DND-41 (cell line): ENCODE data around the gene ERH.

Source experiments
- ATAC-seq: fragments of 200-7000 bp; cut with Tn5 transposase; 3 replicates; pipeline ENCODE4 v1.9.1; 2021; ENCODE audit warnings: low read depth; ENCODE audit not compliant: insufficient read depth
- DNase-seq: peaks from one replicate; pipeline ENCODE4 v3.0.0-alpha.2; 2020
- H2AFZ ChIP-seq: 2 replicates; pipeline ENCODE4 v1.6.0; 2012; ENCODE audit warnings: low read depth, low read length
- H3K27ac ChIP-seq: 2 replicates; pipeline ENCODE4 v1.5.1; 2012; ENCODE audit warnings: low read length, inconsistent platforms
- H3K27me3 ChIP-seq: fragments of 200-600 bp; sonication (generic); 2 replicates; pipeline ENCODE4 v1.6.0; 2012; ENCODE audit warnings: low read length, mild to moderate bottlenecking, inconsistent platforms; ENCODE audit not compliant: insufficient read depth, poor library complexity
- H3K36me3 ChIP-seq: 2 replicates; pipeline ENCODE4 v1.5.1; 2012; ENCODE audit warnings: low read length, inconsistent platforms; ENCODE audit not compliant: insufficient read depth
- H3K4me1 ChIP-seq: 2 replicates; pipeline ENCODE4 v1.5.1; 2012; ENCODE audit warnings: mild to moderate bottlenecking, low read length; ENCODE audit not compliant: insufficient read depth
- H3K4me2 ChIP-seq: 2 replicates; pipeline ENCODE4 v1.6.0; 2012; ENCODE audit warnings: mild to moderate bottlenecking, moderate library complexity, low read length, inconsistent platforms; ENCODE audit not compliant: insufficient read depth
- H3K4me3 ChIP-seq, 2 experiments: fragments of 200-600 bp in 1 of 2; shearing (Covaris generic) in 1 of 2; 2 replicates each; pipeline ENCODE4 v1.5.1; 2012 to 2016; ENCODE audit warnings: inconsistent platforms in 2 of 2, low read length in 2 of 2, mild to moderate bottlenecking in 2 of 2, low read depth in 1 of 2, moderate library complexity in 1 of 2
- H3K79me2 ChIP-seq: 2 replicates; pipeline ENCODE4 v1.6.0; 2012; ENCODE audit warnings: low read length, inconsistent platforms; ENCODE audit not compliant: insufficient read depth
- H3K9ac ChIP-seq: 2 replicates; pipeline ENCODE4 v1.6.0; 2012; ENCODE audit warnings: low read depth, mild to moderate bottlenecking, inconsistent platforms, low read length, moderate library complexity
- H3K9me3 ChIP-seq: 2 replicates; pipeline ENCODE4 v1.5.1; 2012; ENCODE audit warnings: low read length, moderate library complexity, mild to moderate bottlenecking, inconsistent platforms; ENCODE audit not compliant: insufficient read depth, severe bottlenecking
- H4K20me1 ChIP-seq: 2 replicates; pipeline ENCODE4 v1.6.0; 2012; ENCODE audit warnings: low read length; ENCODE audit not compliant: insufficient read depth
- CTCF ChIP-seq: IDR thresholded peaks from 2 replicates; pipeline ENCODE4 v1.5.1; 2012; ENCODE audit warnings: borderline replicate concordance, low read length, moderate library complexity, mild to moderate bottlenecking; ENCODE audit not compliant: poor library complexity, severe bottlenecking; ENCODE audit errors: extremely low read depth
- EZH2 ChIP-seq: IDR thresholded peaks from 3 replicates; pipeline ENCODE4 v1.6.1; 2012; ENCODE audit warnings: borderline replicate concordance, low read depth, mild to moderate bottlenecking, moderate library complexity, low read length, inconsistent platforms; ENCODE audit not compliant: severe bottlenecking

ERH gene

GRCh38 chr14:69333791-69334337, 64.2 kb downstream of the ERH start:
- Histone ChIP-seq H3K4me2 (no peak overlapping the region), H3K4me3 (no peak overlapping the region), H4K20me1 (0 out of 2 replicates have a peak, but pooled peaks cover 3% of the 10 kb centered on the region), H3K9me3 (no peaks in the 10 kb centered on the region), H3K27ac (no peak overlapping the region), H3K4me1 (no peaks in the 10 kb centered on the region), H3K36me3 (no peaks in the 10 kb centered on the region), H3K79me2 (no peaks in the 10 kb centered on the region), H3K27me3 (peaks cover 3% of the 10 kb centered on the region), H2AFZ (no peak overlapping the region), H3K9ac (no peak overlapping the region)
- DNase-seq = no peak
- ATAC-seq = no peak
- TF ChIP-seq CTCF (no peak), EZH2 (no peak)

DNA sequence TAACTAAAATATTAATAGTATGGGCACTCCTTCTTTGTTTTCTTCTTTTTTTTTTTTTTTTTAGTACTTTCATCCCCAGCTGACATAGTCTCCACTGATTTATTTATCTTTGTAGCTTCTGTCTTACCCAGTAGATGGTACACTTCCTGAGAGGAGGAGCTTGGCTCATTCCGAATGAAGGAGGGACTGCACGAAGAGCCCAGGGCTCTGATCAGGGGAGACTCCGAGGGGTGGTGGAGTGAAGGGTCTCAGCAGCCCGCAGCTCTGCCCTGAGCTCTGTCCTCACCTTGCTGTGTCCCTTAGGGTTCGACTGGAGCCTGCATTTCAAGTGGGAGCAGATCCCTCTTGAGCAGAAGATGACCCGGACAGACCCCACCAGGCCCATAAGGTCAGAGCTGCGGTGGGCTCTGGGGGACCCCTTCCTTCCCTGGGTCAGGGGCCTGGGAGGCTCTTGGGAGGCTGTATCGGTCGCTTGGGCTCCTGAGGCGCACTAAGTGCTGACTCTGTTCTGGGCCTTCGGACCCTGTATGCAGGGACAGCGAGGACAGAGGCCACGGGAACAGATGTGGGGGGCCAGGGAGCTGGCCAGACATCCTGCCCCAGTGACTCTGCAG, 65.2 kb downstream of the ERH start:
- Histone ChIP-seq H3K4me3 (no peak overlapping the region), H3K4me2 (no peak overlapping the region), H4K20me1 (0 out of 2 replicates have a peak, but pooled peaks cover 3% of the 10 kb centered on the region), H2AFZ (no peak overlapping the region), H3K9ac (no peak overlapping the region), H3K27ac (no peak overlapping the region), H3K36me3 (no peaks in the 10 kb centered on the region), H3K9me3 (no peaks in the 10 kb centered on the region), H3K79me2 (no peaks in the 10 kb centered on the region), H3K4me1 (no peaks in the 10 kb centered on the region), H3K27me3 (peaks cover 3% of the 10 kb centered on the region)
- ATAC-seq = no peak
- no peak for DNase-seq
- TF ChIP-seq CTCF (no peak), EZH2 (no peak)

DNA sequence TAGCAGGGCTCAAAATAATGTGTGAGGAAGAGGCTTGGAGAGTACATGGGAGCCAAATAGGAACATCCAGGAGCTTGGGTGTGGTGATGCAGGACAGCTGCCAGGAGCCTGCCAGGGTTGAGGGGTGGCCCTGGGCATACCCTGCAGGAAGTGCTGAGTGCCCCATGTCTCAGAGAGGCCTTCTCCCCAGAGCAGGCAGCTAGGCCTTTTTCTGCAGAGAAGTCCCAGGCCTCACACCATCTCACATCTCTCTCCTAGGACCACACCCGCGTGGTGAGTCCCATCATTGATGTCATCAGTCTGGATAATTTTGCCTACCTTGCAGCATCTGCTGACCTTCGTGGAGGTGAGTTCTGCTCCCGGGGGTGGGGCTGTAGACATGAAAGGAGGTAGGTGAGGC, 66.9 kb downstream of the ERH start:
- H3K79me2 ChIP-seq = no peaks in the 10 kb centered on the region
- H3K36me3 ChIP-seq = no peaks in the 10 kb centered on the region
- H4K20me1 ChIP-seq = no peaks in the 10 kb centered on the region
- no peaks in the 10 kb centered on the region for H3K9me3 ChIP-seq
- no peak overlapping the region for H3K27ac ChIP-seq
- H3K27me3 ChIP-seq = peaks cover 3% of the 10 kb centered on the region
- H3K9ac ChIP-seq = no peak overlapping the region
- H3K4me3 ChIP-seq = no peak overlapping the region
- no peak for TF ChIP-seq CTCF
- no peak for TF ChIP-seq EZH2
- ATAC-seq = no peak
- no peak overlapping the region for H2AFZ ChIP-seq
- H3K4me2 ChIP-seq = no peak overlapping the region
- no peaks in the 10 kb centered on the region for H3K4me1 ChIP-seq
- no peak for DNase-seq
